Glutamatergic neuron (in vitro differentiated cells): ENCODE results near the gene PTPRB. TPM values are rescaled to one million over a fixed set of nuclear protein-coding genes. Genes with fewer than 3 reads are reported as not detected.

Experiments
- DNase-seq: peaks from one replicate; pipeline ENCODE4 v3.0.0; 2022
- H3K27ac Mint-ChIP-seq: one replicate; pipeline ENCODE4 v1.8.0; 2020; ENCODE audit warnings: mild to moderate bottlenecking, mixed read lengths, inconsistent platforms; ENCODE audit not compliant: unreplicated experiment
- H3K27me3 Mint-ChIP-seq: one replicate; pipeline ENCODE4 v1.8.0; 2020; ENCODE audit warnings: mild to moderate bottlenecking, moderate library complexity, mixed read lengths, inconsistent platforms; ENCODE audit not compliant: unreplicated experiment
- H3K36me3 Mint-ChIP-seq: one replicate; pipeline ENCODE4 v1.8.0; 2020; ENCODE audit warnings: mild to moderate bottlenecking, mixed read lengths, inconsistent platforms; ENCODE audit not compliant: unreplicated experiment
- H3K4me1 Mint-ChIP-seq: one replicate; pipeline ENCODE4 v1.8.0; 2020; ENCODE audit warnings: mild to moderate bottlenecking, low read depth, mixed read lengths, inconsistent platforms; ENCODE audit not compliant: unreplicated experiment
- H3K4me3 Mint-ChIP-seq: one replicate; pipeline ENCODE4 v1.8.0; 2020; ENCODE audit warnings: mild to moderate bottlenecking, mixed read lengths, inconsistent platforms; ENCODE audit not compliant: unreplicated experiment
- H3K9me3 Mint-ChIP-seq: one replicate; pipeline ENCODE4 v1.8.0; 2020; ENCODE audit warnings: mild to moderate bottlenecking, moderate library complexity, mixed read lengths, inconsistent platforms; ENCODE audit not compliant: unreplicated experiment
- CTCF ChIP-seq: fragments of 200-600 bp; sonication (generic); IDR thresholded peaks from one replicate; pipeline ENCODE4 v1.5.0; 2021; ENCODE audit not compliant: partially characterized antibody, unreplicated experiment
- total RNA-seq: library from RNA; stranded (reverse); fragmentation: NEBNext Ultra II Directional; extraction: Animal tissue kit (Norgen Biotek cat#: 25700); gene quantifications from one replicate; pipeline ENCODE4 v1.2.1, GENCODE V29; 2021; ENCODE audit not compliant: unreplicated experiment

Gene PTPRB
- total RNA-seq, 1 donor from 2014 or later = 0.17 TPM

GRCh38 chr12:70540996-70541395 is 96.2 kb downstream of the PTPRB start:
- DNase-seq = no peak
- H3K4me3 Mint-ChIP-seq = no peak overlapping the region
- no peak overlapping the region for H3K27ac Mint-ChIP-seq
- H3K9me3 Mint-ChIP-seq = no peaks in the 10 kb centered on the region
- no peak for TF ChIP-seq CTCF
- no peaks in the 10 kb centered on the region for H3K27me3 Mint-ChIP-seq
- no peaks in the 10 kb centered on the region for H3K36me3 Mint-ChIP-seq
- no peaks in the 10 kb centered on the region for H3K4me1 Mint-ChIP-seq

- Mint-ChIP-seq H3K4me3 (no peak overlapping the region), H3K4me1 (no peaks in the 10 kb centered on the region), H3K27me3 (no peaks in the 10 kb centered on the region), H3K27ac (no peak overlapping the region), H3K36me3 (no peaks in the 10 kb centered on the region), H3K9me3 (no peaks in the 10 kb centered on the region)
- TF ChIP-seq CTCF = no peak
- no peak for DNase-seq
Observed at GRCh38 chr12:70536650-70537049, 100.6 kb downstream of the PTPRB start.

DNA sequence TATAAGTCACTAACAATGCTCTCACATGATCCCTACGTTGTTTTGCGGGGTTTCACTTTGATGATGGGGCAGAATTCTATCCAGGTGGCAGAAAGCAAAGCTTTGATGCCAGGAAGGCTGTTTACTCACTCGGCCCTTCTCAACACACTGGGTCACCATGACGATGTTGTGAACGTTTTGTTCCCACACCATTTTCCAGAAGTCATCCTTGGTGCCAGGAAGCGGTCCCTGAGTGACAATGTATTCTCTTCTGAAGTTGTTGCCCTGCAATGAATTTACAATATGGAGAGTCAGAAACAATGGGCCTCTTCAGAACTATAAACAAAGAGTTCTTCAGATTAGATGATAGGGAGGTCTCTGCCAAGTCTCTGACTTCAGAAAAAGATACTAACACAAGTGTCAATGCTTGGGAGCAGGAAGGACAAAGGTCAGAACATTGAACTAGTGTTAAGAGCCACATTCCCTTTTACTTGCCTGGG is 101.3 kb downstream of the PTPRB start:
- Mint-ChIP-seq H3K27ac (no peak overlapping the region), H3K4me3 (no peak overlapping the region), H3K36me3 (no peaks in the 10 kb centered on the region), H3K9me3 (no peaks in the 10 kb centered on the region), H3K4me1 (no peaks in the 10 kb centered on the region), H3K27me3 (no peaks in the 10 kb centered on the region)
- no peak for TF ChIP-seq CTCF
- no peak for DNase-seq

GRCh38 chr12:70534466-70534865 is 102.8 kb downstream of the PTPRB start:
- DNase-seq = no peak
- Mint-ChIP-seq H3K27me3 (peaks cover 2% of the 10 kb centered on the region), H3K4me1 (peaks cover 3% of the 10 kb centered on the region), H3K4me3 (no peak overlapping the region), H3K36me3 (no peaks in the 10 kb centered on the region), H3K27ac (no peak overlapping the region), H3K9me3 (no peaks in the 10 kb centered on the region)
- TF ChIP-seq CTCF = no peak

DNA sequence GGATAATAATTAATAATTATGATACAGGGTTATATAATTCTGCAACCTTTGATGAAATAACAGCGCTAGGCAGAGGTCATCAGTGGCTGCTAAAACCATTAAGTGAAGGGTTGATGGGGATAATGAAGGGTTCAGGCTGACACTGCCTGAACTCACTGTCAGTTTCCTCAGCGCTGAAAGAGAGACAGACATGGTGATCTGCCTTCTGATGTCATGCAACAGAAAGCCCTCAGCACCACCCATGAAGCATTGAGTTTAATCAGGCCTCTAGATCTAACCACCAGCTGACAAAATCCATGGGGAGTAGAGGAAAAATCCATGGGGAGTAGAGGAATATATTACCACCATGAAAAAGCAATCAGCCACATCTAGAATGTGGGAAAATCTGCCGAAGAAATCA is 107.6 kb downstream of the PTPRB start:
- Mint-ChIP-seq H3K27me3 (peaks cover 2% of the 10 kb centered on the region), H3K4me3 (no peak overlapping the region), H3K27ac (no peak overlapping the region), H3K9me3 (no peaks in the 10 kb centered on the region), H3K4me1 (peaks cover 3% of the 10 kb centered on the region), H3K36me3 (no peaks in the 10 kb centered on the region)
- no peak for TF ChIP-seq CTCF
- no peak for DNase-seq
